GM19099 (cell line): Measurements from ENCODE around the gene NAA10.

Source experiments
- POLR2A ChIP-seq: IDR thresholded peaks from 3 replicates; pipeline ENCODE4 v1.6.1; 2011; ENCODE audit warnings: low read depth; ENCODE audit not compliant: insufficient read length; ENCODE audit errors: extremely low read depth

The NAA10 gene

GRCh38 chrX:153902385-153902784, 32.5 kb downstream of the NAA10 start:
- no peak for TF ChIP-seq POLR2A

- TF ChIP-seq POLR2A = no peak
Observed at GRCh38 chrX:153901753-153902140, 33.1 kb downstream of the NAA10 start.

DNA sequence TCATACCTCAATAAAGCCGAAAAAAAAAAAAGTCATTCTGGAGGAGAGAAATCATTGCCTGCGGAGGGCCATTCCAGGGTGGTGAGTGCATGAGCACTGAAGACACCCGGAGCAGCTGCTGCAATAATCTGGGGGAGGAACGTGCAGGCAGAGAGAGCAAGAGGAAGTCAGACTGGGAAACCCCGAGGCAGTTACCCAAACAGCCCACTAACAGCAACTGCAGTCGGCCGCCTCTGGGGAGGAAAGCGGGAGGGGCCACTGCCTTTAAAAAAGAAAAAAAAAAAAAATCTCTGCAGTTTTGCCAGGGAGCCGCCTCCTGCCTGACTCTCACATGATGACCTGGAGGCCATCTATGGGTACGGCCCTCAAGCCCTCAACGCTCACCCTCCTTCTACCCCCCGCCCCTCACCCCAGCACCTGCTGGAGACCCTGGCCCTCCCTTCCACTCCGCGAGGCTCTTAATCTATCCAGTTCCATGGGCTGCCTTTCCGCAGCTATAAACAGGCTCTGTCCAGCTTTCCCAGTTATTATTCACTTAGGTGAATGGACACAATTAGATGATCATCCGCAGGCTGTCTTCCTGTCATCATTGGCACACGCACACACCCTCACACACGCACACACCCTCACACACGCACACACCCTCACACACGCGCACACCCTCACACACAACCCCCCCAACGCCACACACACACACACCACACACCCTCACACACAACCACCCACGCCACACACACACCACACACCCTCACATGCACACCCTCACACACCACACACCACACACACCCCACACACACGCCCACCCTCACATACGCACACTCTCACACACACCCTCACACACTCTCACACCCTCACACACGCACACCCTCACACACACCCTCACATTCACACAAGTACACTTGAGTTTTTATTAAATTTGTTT, 33.7 kb downstream of the NAA10 start:
- peak; percentile 18 for TF ChIP-seq POLR2A

DNA sequence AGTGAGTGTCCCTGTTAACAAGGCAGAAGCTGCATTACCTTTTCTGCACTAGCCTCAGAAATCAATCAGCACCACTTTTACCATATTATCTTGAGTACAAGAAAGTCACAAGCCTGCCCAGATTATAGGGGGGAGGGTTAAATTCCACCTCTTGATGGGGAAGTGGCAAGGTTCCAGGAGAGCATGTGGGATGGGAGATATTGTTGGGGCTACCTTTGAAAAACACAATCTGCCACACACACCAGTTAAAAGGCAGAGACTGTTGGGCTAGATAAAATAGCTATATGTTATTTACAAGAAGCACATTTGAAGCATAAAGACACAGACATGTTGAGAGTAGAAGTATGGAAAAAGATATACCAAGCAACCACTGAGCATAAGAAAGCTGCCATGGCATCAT, 36.9 kb downstream of the NAA10 start:
- no peak for TF ChIP-seq POLR2A

GRCh38 chrX:153889123-153889522, 45.7 kb downstream of the NAA10 start:
- no peak for TF ChIP-seq POLR2A

- TF ChIP-seq POLR2A = no peak
Observed at GRCh38 chrX:153888344-153888743, 46.5 kb downstream of the NAA10 start.

DNA sequence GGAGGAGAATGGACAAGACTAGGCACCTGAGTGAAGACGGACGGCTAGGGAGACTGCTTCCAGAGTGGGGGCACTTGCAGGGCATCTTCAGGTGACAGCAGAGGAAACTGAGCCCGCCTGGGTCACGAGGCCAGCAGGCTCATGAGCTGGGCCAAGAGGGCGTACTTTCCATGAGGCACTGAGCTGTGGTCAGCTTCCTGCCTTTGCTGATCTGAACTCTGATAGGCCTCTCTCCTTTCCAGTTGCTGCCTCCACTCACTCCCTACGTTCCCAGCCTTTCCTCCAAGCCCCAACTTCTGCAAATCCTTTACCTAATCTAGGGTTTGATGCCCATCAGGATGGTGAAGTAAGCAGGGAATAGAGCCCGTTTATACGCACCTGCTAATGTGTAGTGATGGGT, 47.5 kb downstream of the NAA10 start:
- TF ChIP-seq POLR2A = no peak

DNA sequence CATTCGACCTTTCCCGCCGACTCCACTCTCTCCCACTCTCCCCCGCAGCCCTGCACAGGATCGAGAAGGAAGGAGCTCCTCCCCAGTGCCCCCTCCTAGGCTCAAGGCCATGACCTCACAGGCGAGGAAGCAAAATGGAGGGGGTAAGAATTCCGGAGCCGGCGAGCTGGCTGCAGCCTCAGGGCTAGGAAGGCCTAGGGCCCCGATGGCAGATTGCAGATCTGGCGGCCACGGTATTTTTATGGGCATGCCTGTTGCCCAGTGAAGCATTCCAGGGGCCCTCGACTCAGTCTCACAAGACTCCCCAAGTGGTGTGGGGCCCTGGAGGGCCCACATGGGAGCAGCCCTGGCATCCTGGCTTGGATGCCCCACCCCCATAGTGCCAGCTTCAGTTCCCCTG, 47.9 kb downstream of the NAA10 start:
- TF ChIP-seq POLR2A = no peak

DNA sequence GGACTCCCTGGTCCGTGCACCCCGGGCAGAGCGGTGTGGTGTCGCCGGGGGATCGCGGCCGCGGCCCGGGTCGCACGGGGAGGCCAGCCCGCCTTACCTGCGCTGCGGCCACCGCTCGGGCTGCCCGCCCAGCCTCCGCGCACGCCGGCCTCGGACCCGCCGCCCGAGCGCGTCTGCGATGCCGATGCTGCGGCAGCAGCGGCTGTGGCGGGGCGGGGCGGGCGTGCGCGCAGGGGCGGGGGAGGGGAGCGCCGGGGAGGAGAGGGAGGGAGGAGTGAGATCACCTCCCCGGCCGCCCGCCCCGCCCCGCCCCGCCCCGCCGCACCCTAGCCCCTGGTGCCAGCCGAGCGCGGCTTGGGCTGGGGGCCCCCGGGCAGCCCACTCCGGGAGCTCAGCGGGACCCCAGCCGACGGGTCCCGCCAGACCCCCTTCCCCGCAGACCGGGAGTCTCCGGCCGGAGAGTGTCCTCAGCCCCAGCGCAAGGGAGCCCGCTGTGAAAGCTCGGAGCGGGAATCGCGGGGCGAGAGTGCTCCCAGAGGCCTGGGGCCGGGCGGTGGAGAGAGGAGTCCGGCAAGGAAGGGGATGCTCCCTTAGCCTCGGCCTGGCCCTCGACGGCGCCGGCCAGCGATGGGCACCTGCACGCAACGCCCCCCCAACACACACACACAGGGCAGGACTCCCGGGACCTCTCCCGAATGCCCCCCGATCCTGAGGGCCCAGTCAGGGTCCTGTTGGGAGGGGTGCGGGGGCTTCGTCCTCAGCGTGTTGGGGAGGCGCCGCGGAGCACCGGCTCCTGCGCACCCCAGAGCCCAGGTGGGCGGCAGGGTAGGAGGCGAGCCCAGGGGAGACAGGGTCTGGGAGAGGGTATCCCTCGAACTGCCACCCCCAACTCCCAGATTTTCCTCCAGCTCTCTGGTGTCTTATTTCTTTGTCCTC, 48.6 kb downstream of the NAA10 start, which contains the start of gene L1CAM:
Gene L1CAM (minus strand): TSS at position 206 of the 936 bp plus-strand sequence. CDS start 10,337 bp downstream, outside the sequence.
- no peak for TF ChIP-seq POLR2A

DNA sequence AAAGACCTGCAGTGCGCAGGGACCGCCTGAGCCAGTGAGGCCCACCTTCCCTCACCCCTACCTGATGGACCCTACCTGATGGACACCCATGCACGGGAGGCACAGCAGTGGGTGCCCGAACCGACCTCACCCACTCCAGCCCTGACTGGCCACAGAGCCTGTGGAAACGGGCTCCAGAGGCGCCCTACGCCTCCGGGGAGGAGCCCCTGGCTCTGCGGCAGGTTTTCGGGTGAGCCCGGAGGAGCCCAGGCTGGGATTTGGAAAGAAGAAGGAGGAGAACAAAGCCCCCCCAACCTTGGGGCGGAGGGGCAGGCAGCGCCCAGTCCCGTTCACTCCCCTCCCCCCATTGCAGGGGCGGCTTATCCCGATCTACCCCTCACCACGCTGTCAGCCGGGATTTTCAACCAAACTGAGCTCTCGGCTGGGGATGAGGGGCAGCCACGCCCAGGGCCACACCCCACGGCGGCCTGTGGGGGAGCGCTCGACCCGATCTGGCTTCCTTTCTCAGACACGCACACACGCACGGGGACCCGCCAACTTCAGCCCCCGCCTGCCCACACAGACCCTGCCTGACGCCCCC, 49.5 kb downstream of the NAA10 start:
- TF ChIP-seq POLR2A = no peak

- no peak for TF ChIP-seq POLR2A
Observed at GRCh38 chrX:153884590-153884989, 50.2 kb downstream of the NAA10 start.

DNA sequence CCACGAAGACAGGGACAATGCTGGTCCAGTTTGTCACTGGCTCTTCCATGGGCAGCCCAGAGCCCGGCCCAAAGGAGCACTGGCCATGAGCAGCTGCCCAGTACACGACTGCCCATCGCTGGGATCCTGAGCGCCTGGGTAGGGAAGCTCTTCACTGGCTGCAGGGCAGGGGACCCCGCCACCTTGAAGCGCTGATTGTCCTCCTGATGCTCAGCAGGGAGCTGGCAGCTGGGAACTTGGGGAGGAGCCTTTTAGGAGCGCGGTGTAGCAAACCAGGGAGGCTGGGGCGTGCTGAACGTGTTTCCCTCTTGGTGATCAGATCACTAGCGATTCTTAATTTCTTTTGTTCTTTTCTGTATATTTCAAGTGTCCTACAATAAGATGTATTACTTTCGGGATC, 50.7 kb downstream of the NAA10 start:
- no peak for TF ChIP-seq POLR2A

- no peak for TF ChIP-seq POLR2A
Observed at GRCh38 chrX:153883163-153883843, 51.5 kb downstream of the NAA10 start.

DNA sequence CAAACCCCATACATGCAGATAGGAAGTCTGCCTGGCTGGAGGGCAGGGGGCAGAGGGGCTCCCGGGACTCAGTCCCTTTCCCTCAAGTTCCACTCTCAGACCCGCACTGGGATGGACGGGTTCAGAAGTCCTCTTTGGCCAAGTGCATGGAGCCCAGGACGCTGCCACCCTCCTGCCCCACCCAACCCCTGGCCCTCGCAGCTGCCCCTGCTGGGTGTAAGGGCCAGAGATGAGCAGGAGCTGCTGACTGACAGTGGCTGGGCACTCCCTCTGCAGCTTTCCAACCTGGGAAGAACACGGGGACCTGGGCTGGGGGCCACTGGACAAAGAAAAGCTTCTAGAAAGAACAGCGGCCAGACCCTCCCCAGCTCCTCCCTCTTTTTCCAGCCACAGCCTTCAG, 52.3 kb downstream of the NAA10 start:
- no peak for TF ChIP-seq POLR2A
